Measurements from ENCODE around the gene ACER3.
"Not testable (repeated sequence)": the region's sequence is repeated elsewhere in the genome, so short reads cannot be mapped to it uniquely, and the experiment has no call there.

Gene ACER3

DNA sequence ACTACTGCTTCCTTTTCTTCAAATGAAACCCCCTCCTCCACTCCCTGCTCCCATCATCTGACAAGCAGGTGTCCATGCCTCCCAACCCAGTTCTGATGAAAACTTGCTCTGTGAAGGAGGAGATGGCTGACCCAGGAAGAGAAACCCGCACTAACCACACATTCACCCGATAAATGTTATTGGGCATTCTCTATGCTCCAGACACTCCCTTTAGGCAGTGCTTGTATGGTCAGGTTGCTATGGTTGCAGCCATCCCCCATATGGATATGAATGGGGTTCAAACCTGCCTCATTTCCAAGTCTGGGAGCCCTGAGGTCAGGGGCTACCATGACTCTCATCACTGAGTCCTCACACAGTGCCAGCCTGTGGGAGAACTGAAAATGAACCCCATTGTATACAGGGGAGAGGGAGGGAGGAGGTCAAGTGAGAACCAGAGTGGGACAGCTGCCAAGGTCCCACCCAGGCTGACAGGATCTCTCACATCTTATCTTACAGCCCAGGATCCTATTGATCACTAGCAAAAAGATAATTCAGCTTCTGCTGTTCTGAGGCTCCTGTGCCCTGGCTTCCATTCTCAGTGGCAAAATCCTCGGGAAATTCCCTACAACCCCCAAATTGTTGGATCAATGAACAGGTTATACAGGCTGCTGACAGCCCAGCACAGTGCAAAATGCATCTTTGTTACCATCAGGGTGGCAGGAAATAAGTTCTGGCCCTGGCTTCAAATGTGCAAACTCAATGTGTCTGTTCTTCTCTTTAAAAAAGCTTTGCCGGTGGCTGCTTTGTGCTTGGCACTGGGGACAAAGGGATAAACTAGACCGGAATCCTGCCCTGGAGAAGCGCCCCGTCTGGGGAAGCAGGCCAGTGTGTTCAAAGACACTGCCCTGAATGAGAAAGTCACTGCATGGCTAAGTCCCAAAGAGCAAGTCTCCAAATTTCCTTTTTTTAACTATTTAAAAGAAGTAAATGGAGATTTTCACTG, 22.7 kb upstream of the ACER3 start:
- no peak for DNase-seq

DNA sequence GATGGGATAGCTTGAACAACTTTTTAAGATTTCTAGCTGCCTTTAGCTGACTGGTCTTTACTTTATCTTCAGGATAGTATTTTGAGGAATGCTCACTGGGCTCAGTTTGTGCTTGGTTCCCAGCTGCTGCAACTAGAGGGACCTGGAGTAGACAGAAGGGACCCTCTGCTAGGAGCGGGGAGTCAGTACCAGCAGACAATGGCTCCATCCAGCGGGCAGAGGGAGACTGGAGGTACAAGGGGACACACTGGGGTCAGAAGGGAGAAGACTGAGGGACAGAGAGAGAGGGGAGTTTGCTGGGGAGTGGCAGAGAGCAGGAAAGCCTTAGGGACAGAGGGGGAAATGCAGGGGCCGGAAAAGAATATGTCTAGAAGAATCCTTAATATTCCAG, 22.0 kb upstream of the ACER3 start:
- peak; percentile 25 for DNase-seq

DNA sequence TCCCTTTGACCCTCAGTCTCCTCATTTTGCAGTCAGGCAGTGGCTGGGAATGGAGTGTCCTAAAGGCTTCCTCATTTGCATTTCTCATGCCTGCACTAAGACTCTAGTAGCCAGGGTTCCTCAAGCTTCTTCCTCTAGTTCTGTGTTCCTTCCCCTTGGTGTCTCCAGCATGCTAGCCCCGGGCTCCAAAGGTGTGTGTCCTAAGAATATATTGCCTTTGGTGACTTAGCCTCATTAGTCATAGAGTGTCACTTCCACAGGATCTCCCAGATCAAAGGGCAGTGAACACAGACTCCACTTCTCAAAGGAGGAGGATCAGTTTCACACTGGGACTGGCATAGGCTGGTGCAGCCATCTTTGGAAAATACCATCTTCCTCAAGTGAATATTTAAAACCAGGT, 21.4 kb upstream of the ACER3 start:
- DNase-seq, result no peak

- DNase-seq, result no peak
These were observed 18.7 kb upstream of the ACER3 start for GRCh38 chr11:76841923-76842452.

GRCh38 chr11:76843907-76844306, 16.8 kb upstream of the ACER3 start:
- DNase-seq, result no peak

GRCh38 chr11:76844511-76844910, 16.2 kb upstream of the ACER3 start:
- no peak for DNase-seq

DNA sequence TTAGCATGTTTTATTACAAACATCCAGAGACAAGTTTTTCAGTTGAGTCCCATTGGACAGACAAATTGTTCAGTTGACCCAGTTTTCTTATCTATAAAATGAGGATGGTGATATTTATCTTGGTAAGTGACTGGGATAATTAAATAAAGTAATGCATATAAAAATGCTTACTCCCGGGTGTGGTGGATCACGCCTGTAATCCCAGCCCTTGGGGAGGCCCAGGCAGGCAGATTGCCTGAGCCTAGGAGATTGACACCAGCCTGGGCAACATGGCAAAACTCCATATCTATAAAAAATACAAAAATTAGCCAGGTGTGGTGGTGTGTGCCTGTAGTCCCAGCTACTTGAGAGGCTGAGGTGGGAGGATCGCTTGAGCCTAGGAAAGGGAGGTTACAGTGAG, 15.6 kb upstream of the ACER3 start:
- DNase-seq, result no peak

- no peak for DNase-seq
These were observed 14.3 kb upstream of the ACER3 start for GRCh38 chr11:76846441-76846840.

DNA sequence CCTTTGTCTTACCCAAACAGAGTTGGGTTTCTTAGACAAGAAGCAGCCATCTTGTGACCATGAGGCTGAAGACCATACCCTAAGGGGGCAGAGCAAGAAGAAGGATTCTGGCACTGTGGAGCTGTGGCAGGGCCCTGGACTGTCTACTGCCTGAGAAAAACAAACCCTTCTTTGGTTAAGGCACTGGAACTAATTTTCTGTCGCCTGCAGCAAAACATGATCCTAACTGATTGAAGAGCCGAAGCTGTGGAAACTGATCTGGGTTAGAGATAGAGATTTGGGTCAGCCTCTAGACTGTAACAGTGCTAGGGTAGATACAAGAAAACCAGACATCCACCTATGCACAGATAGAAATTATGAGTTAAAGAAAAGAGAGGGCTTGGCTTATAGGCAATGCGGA, 11.3 kb upstream of the ACER3 start:
- DNase-seq, result no peak

GRCh38 chr11:76850130-76850529, 10.6 kb upstream of the ACER3 start:
- no peak for DNase-seq

DNA sequence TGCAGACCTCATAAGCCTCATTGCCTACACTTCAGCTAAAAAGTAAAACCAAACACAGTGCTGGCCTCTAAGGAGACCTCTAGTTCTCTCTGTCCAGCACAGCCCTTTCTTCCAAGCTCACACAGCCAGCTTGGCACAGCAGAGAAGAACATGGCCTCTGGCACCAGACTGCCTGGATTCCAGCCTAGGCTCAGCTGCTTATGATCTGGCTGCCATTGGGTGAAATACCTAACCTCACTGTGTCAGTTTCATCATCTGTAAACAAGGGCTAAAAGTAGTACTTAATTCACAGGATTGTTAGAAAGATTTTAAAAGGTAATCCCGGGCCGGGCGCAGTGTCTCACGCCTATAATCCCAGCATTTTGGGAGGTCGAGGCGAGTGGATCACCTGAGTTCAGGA, 9.9 kb upstream of the ACER3 start:
- DNase-seq, result no peak

GRCh38 chr11:76854709-76855108, 6.0 kb upstream of the ACER3 start:
- DNase-seq, result no peak

- DNase-seq, result not testable (repeated sequence)
These were observed 5.0 kb upstream of the ACER3 start for GRCh38 chr11:76855670-76856069.

GRCh38 chr11:76856106-76856505, 4.6 kb upstream of the ACER3 start:
- DNase-seq, result no peak

GRCh38 chr11:76856571-76856970, 4.1 kb upstream of the ACER3 start:
- no peak for DNase-seq

DNA sequence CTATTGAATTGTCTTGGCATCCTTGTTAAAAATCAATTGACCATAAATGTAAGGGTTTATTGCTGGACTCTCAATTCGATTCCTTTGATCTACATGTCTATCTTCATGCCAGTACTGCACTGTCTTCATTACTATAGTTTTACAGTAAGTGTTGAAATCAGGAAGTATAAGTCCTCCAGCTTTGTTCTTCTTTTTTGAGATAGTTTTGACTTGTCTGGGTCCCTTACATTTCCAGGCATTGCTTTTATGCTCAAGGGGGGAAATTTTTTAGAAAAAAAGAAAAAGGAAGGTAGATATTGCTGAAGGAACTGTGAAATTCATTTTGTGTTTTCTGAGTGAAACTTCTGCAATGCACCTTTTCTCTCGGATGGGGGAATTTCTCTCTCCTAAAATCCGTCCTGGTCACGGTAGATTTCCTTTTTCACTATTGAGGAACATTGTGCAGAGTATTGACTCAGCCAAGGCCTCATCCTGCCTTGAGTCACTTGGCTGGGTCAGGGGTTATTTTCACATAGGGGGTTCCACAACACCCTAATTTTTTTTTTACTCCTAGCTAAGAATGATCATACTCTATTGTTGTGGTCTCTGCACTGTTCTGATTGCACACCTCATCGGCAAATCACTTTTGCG, 2.8 kb upstream of the ACER3 start:
- no peak for DNase-seq

DNA sequence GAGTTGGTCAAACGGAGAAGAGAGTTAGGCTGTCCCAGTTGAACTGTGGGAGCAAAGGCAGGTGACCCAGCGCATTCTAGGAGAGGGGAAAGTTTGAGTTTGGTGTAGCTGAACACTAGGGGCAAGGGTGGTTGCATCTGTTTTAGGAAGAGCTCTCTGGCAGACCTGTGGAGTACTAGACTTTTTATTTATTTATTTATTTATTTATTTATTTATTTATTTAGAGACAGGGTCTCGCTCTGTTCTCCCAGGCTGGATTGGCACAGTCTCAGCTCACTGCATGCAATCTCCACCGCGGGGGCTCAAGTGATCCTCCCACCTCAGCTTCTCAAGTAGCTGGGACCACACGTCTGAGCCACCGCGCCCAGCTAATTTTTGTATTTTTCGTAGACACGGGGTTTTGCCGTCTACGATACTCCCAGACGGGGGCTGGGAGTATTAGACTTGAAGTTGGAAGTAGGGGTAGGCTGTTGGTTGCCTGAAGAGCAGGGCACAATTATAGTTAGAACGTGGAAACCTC, 950 bp upstream of the ACER3 start:
- DNase-seq, result no peak

GRCh38 chr11:76861490-76861953, 804 bp downstream of the ACER3 start:
- DNase-seq, result no peak

DNA sequence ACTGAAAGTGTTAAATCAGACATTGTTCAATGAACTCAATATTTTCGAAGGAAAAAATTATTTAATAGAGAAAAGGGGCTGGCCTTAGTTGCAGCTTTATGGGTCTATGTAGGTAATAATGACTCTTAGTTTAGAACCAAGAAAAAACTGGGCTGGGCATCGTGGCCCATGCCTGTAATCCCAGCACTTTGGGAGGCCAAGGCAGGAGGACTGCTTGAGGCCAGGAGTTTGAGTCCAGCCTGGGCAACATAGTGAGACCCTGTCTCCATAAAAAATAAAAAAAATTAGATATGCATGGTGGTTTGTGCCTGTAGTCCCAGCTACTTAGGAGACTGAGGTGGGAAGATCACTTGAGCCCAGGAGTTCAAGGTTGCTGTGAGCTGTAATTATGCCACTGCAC, 2.1 kb downstream of the ACER3 start:
- DNase-seq, result not testable (repeated sequence)

DNA sequence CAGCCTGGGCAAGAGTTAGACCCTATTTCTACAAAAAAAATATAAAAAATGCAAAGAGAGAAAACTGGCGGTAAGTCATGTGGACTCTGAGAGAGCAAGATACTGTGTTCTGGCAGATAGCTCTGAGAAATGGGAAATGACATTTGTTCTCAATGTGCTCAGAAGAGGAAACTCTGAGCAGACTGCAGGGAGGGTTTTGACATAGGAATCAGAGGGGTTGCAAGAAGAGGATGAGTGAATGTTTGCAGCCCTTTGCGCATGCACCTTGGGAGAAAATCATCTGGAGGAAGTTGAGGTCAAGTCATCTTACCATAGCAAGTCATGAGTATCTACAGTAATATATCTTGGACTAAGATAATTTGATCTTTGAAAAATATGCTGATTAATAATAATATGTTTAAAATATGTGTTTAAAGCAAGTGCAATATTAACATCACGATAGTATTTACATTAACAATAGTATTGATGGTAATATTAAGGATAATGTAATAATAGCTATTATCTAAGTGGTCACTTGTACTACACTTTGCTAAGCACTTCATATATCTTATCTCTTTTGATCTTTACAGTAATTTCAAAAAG, 2.6 kb downstream of the ACER3 start:
- DNase-seq, result no peak

GRCh38 chr11:76872959-76873827, 12.5 kb downstream of the ACER3 start:
- DNase-seq, result no peak

DNA sequence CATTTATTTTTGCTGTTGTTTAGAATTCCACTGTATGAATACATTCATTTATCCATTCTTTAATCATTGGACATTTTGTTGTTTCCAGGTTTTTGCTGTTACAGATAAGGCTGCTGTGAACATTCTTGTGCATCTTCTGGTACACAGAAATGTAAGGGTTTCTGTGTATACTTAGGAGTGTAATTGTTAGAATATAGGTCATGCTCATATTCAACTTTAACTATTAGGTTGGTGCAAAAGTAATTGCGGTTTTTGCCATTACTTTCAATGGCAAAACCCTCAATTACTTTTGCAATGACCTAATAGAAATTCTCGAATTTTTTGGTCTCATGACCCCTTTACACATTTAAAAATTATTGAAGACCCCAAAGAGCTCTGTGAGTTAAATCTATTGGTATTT, 17.3 kb downstream of the ACER3 start:
- DNase-seq, result no peak

All from NCI-H146 (cell line).